SK-N-SH (cell line): ENCODE data around the gene EFCAB12. TPM values are rescaled to one million over a fixed set of nuclear protein-coding genes. Genes with fewer than 3 reads are reported as not detected.

Source experiments
- CTCF ChIA-PET: fragments of 300-600, 350-600 bp; formaldehyde crosslinking; extraction: SDS; loops from one replicate; lab custom pipeline; 2021; lab: Yijun Ruan, JAX
- POLR2A ChIA-PET: fragments of 350-600 bp; sonication (Branson Sonifier 250); formaldehyde crosslinking; extraction: SDS; loops from one replicate; lab custom pipeline; 2020; ENCODE audit warnings: antibody characterized with exemption, inconsistent platforms; lab: Yijun Ruan, JAX
- DNase-seq: peaks from one replicate; pipeline ENCODE4 v3.0.0; 2012
- H2AFZ ChIP-seq: fragments of 200-600 bp; sonication (generic); 2 replicates; pipeline ENCODE4 v1.8.1; 2016; ENCODE audit warnings: antibody characterized with exemption, mild to moderate bottlenecking, low read depth
- H3F3A ChIP-seq: fragments of 200-600 bp; sonication (generic); replicated peaks from 2 replicates; pipeline ENCODE3; 2016; ENCODE audit warnings: antibody characterized with exemption, mild to moderate bottlenecking; ENCODE audit not compliant: insufficient read depth
- H3K27ac ChIP-seq, 2 experiments: fragments of 200-500 bp in 1 of 2; fragments of 200-600 bp in 1 of 2; sonication (Bioruptor generic) in 1 of 2; sonication (generic), shearing (Covaris generic) in 1 of 2; 2 replicates each; pipeline versions ENCODE4 v1.5.1 to v1.6.1; 2014 to 2016; ENCODE audit warnings: low read depth in 2 of 2, inconsistent platforms in 1 of 2, low read length in 1 of 2, mild to moderate bottlenecking in 1 of 2, mixed read lengths in 1 of 2
- H3K27me3 ChIP-seq: fragments of 200-600 bp; sonication (generic), shearing (Covaris generic); 2 replicates; pipeline ENCODE4 v1.6.1; 2016; ENCODE audit warnings: mixed run types; ENCODE audit not compliant: insufficient read depth
- H3K36me3 ChIP-seq, 2 experiments: fragments of 200-500 bp in 1 of 2; fragments of 200-600 bp in 1 of 2; sonication (Bioruptor generic) in 1 of 2; sonication (generic) in 1 of 2; replicated peaks in 1 of 2; 2 replicates each; pipeline versions ENCODE3 to v1.5.1; 2014 to 2016; ENCODE audit warnings: low read length in 1 of 2, mild to moderate bottlenecking in 1 of 2; ENCODE audit not compliant: insufficient read depth in 2 of 2, control insufficient read depth in 1 of 2
- H3K4me1 ChIP-seq, 2 experiments: fragments of 200-500 bp in 1 of 2; fragments of 200-600 bp in 1 of 2; sonication (Bioruptor generic) in 1 of 2; sonication (generic), shearing (Covaris generic) in 1 of 2; 2 replicates each; pipeline versions ENCODE4 v1.5.1 to v1.6.1; 2014 to 2016; ENCODE audit warnings: low read depth in 1 of 2, low read length in 1 of 2, mixed run types in 1 of 2; ENCODE audit not compliant: insufficient read depth in 2 of 2, control insufficient read depth in 1 of 2
- H3K4me2 ChIP-seq: fragments of 200-600 bp; sonication (generic), shearing (Covaris generic); 2 replicates; pipeline ENCODE4 v1.6.1; 2017; ENCODE audit warnings: mixed run types
- H3K4me3 ChIP-seq, 2 experiments: fragments of 200-500 bp in 1 of 2; fragments of 200-600 bp in 1 of 2; sonication (Bioruptor generic) in 1 of 2; sonication (generic), shearing (Covaris generic) in 1 of 2; 2 replicates each; pipeline versions ENCODE4 v1.5.1 to v1.8.1; 2014 to 2016; ENCODE audit warnings: low read depth in 2 of 2, inconsistent platforms in 1 of 2, low read length in 1 of 2, mild to moderate bottlenecking in 1 of 2, mixed read lengths in 1 of 2, moderate library complexity in 1 of 2
- H3K79me2 ChIP-seq: fragments of 200-600 bp; sonication (generic); 2 replicates; pipeline ENCODE4 v1.8.1; 2017; ENCODE audit warnings: mild to moderate bottlenecking; ENCODE audit not compliant: insufficient read depth
- H3K9ac ChIP-seq: fragments of 200-600 bp; sonication (generic); 2 replicates; pipeline ENCODE4 v1.6.1; 2017; ENCODE audit warnings: mixed run types
- H3K9me2 ChIP-seq: fragments of 200-600 bp; sonication (generic); 2 replicates; pipeline ENCODE4 v1.6.1; 2017; ENCODE audit warnings: mixed run types
- H3K9me3 ChIP-seq: fragments of 200-600 bp; sonication (generic); 2 replicates; pipeline ENCODE4 v1.6.1; 2017; ENCODE audit warnings: mixed run types, mild to moderate bottlenecking, moderate library complexity
- H4K20me1 ChIP-seq: fragments of 200-600 bp; sonication (generic); 2 replicates; pipeline ENCODE4 v1.6.1; 2017; ENCODE audit warnings: mild to moderate bottlenecking, mixed run types; ENCODE audit not compliant: insufficient read depth
- CHD2 ChIP-seq: fragments of 150-350 bp; IDR thresholded peaks from 2 replicates; pipeline ENCODE4 v1.6.1; 2018; ENCODE audit warnings: low read length; ENCODE audit not compliant: partially characterized antibody
- EZH2phosphoT487 ChIP-seq: fragments of 200-600 bp; sonication (generic); IDR thresholded peaks from 2 replicates; pipeline ENCODE4 v1.6.1; 2017; ENCODE audit warnings: low read depth, mixed run types, mild to moderate bottlenecking, antibody characterized with exemption, moderate library complexity, borderline replicate concordance
- FOSL2 ChIP-seq: IDR thresholded peaks from 2 replicates; pipeline ENCODE4 v1.4.0; 2012; ENCODE audit warnings: low read depth, mild to moderate bottlenecking, moderate library complexity, borderline replicate concordance
- FOXM1 ChIP-seq: IDR thresholded peaks from 2 replicates; pipeline ENCODE4 v1.4.0; 2012; ENCODE audit warnings: low read depth, mild to moderate bottlenecking
- GABPA ChIP-seq: IDR thresholded peaks from 2 replicates; pipeline ENCODE4 v1.4.0; 2012; ENCODE audit warnings: low read depth, mild to moderate bottlenecking
- GATA2 ChIP-seq: sonication (generic); formaldehyde crosslinking; IDR thresholded peaks from 2 replicates; pipeline ENCODE4 v1.5.0; 2020; ENCODE audit warnings: mild to moderate bottlenecking, missing genetic modification reagents
- IRF3 ChIP-seq: fragments of 150-350 bp; IDR thresholded peaks from 2 replicates; pipeline ENCODE4 v1.6.1; 2016; ENCODE audit warnings: mild to moderate bottlenecking, low read depth, low read length
- JUND ChIP-seq: IDR thresholded peaks from 2 replicates; pipeline ENCODE4 v1.4.0; 2012
- MEF2A ChIP-seq: IDR thresholded peaks from 2 replicates; pipeline ENCODE4 v1.4.0; 2012; ENCODE audit warnings: low read depth, borderline replicate concordance
- MXI1 ChIP-seq: IDR thresholded peaks from 2 replicates; pipeline ENCODE4 v1.6.1; 2012; ENCODE audit warnings: mild to moderate bottlenecking, low read depth, low read length, improper control_type of control experiment
- NRF1 ChIP-seq: IDR thresholded peaks from 2 replicates; pipeline ENCODE4 v1.6.1; 2012; ENCODE audit warnings: low read depth, mild to moderate bottlenecking, low read length
- RCOR1 ChIP-seq: fragments of 150-350 bp; IDR thresholded peaks from 2 replicates; pipeline ENCODE4 v1.6.1; 2017; ENCODE audit warnings: antibody characterized with exemption, low read length
- RFX5 ChIP-seq: IDR thresholded peaks from 2 replicates; pipeline ENCODE4 v1.6.1; 2012; ENCODE audit warnings: mild to moderate bottlenecking, improper control_type of control experiment, low read length
- RXRA ChIP-seq: IDR thresholded peaks from 2 replicates; pipeline ENCODE4 v1.4.0; 2012; ENCODE audit warnings: low read depth, mild to moderate bottlenecking, borderline replicate concordance
- SMC3 ChIP-seq: IDR thresholded peaks from 2 replicates; pipeline ENCODE4 v1.6.1; 2012; ENCODE audit warnings: low read depth, low read length, improper control_type of control experiment
- TAF1 ChIP-seq: IDR thresholded peaks from 2 replicates; pipeline ENCODE4 v1.6.1; 2012; ENCODE audit warnings: low read depth, mild to moderate bottlenecking, low read length, moderate library complexity, borderline replicate concordance
- TCF12 ChIP-seq: IDR thresholded peaks from 2 replicates; pipeline ENCODE4 v1.4.0; 2012
- TEAD4 ChIP-seq: IDR thresholded peaks from 2 replicates; pipeline ENCODE4 v1.4.0; 2012; ENCODE audit warnings: mild to moderate bottlenecking, borderline replicate concordance; ENCODE audit not compliant: insufficient read depth
- USF1 ChIP-seq: IDR thresholded peaks from 2 replicates; pipeline ENCODE4 v1.4.0; 2012; ENCODE audit warnings: low read depth, borderline replicate concordance
- USF2 ChIP-seq: fragments of 150-350 bp; IDR thresholded peaks from 2 replicates; pipeline ENCODE4 v1.6.1; 2017; ENCODE audit warnings: antibody characterized with exemption, low read length, low read depth, borderline replicate concordance
- ZBTB33 ChIP-seq: IDR thresholded peaks from 2 replicates; pipeline ENCODE4 v1.4.0; 2012; ENCODE audit warnings: low read depth, borderline replicate concordance
- WGBS: methylation state at CpG from one replicate; pipeline ENCODE4 v1.1.6; 2017; ENCODE audit warnings: low lambda C conversion rate; 5-methylcytosine and 5-hydroxymethylcytosine counted together
- polyA plus RNA-seq, 3 experiments: library from polyadenylated mRNA; depleted of rRNA; stranded (reverse); fragments of >200 nt; gene quantifications; 2 replicates each; pipeline ENCODE4 v1.2.3, GENCODE V29; 2012

The EFCAB12 gene
- polyA plus RNA-seq, 1 of the 3 experiments (the other 2 are of a cell fraction): 0.38 TPM

GRCh38 chr3:129473769-129474152 lies 45.3 kb upstream of the EFCAB12 start:
- Histone ChIP-seq H3K4me1 (no peaks in the 10 kb centered on the region), H3K9ac (no peak overlapping the region), H3K4me3 (no peak overlapping the region), H3K27me3 (no peaks in the 10 kb centered on the region), H3K9me2 (no peaks in the 10 kb centered on the region), H4K20me1 (no peaks in the 10 kb centered on the region), H3K36me3 (peaks cover 18 to 32% of the 10 kb centered on the region in 2 experiments), H3K27ac (no peak overlapping the region), H3K4me2 (no peak overlapping the region), H3K79me2 (no peaks in the 10 kb centered on the region), H2AFZ (no peak overlapping the region), H3F3A (no peaks in the 10 kb centered on the region), H3K9me3 (no peaks in the 10 kb centered on the region)
- WGBS: 83% methylated on average over 4 of the region's 4 CpGs
- DNase-seq: no peak
- ChIA-PET POLR2A (no interaction called here), CTCF (no interaction called here)
- TF ChIP-seq RXRA (no peak), FOSL2 (no peak), RFX5 (no peak), FOXM1 (no peak), CHD2 (no peak), GABPA (no peak)

- ChIA-PET CTCF (no interaction called here), POLR2A (no interaction called here)
- H3K4me2 ChIP-seq: no peak overlapping the region
- TF ChIP-seq GATA2 (no peak), RXRA (no peak), ZBTB33 (no peak), RCOR1 (no peak), CHD2 (no peak), JUND (no peak), USF2 (no peak), NRF1 (no peak), TCF12 (no peak), FOSL2 (no peak), TAF1 (no peak), USF1 (no peak), MEF2A (no peak), MXI1 (no peak), TEAD4 (no peak), IRF3 (no peak), EZH2phosphoT487 (no peak), SMC3 (no peak)
Measured at GRCh38 chr3:129473067-129473768, 44.8 kb upstream of the EFCAB12 start.

More at GRCh38 chr3:129473067-129473768, 44.8 kb upstream of the EFCAB12 start:
- no peak for DNase-seq
- Histone ChIP-seq H2AFZ (no peak overlapping the region), H3K9me3 (no peaks in the 10 kb centered on the region), H3K36me3 (peaks cover 15 to 31% of the 10 kb centered on the region in 2 experiments), H3K27ac (no peak overlapping the region), H3K9ac (no peak overlapping the region), H4K20me1 (no peaks in the 10 kb centered on the region), H3K4me3 (no peak overlapping the region), H3K4me1 (no peaks in the 10 kb centered on the region), H3K27me3 (no peaks in the 10 kb centered on the region), H3K9me2 (no peaks in the 10 kb centered on the region), H3F3A (no peaks in the 10 kb centered on the region), H3K79me2 (no peaks in the 10 kb centered on the region)
- 83% methylated on average over 4 of the region's 4 CpGs for WGBS
